HEK293 (cell line): ENCODE data around the gene RTTN.
"Not testable (repeated sequence)": the region's sequence is repeated elsewhere in the genome, so short reads cannot be mapped to it uniquely, and the experiment has no call there.

Experiments used
- CTCF ChIA-PET: fragments of 350-600 bp; formaldehyde crosslinking; extraction: SDS; loops from one replicate; lab custom pipeline; 2021; ENCODE audit warnings: antibody characterized with exemption; lab: Yijun Ruan, JAX
- POLR2A ChIA-PET: fragments of 300-600 bp; formaldehyde crosslinking; extraction: SDS; loops from one replicate; lab custom pipeline; 2020; ENCODE audit warnings: antibody characterized with exemption, inconsistent platforms; lab: Yijun Ruan, JAX
- H3K27ac ChIP-seq: fragments of 200-500 bp; sonication (Bioruptor generic); 2 replicates; pipeline ENCODE4 v1.5.1; 2014; ENCODE audit warnings: low read depth, low read length, control low read depth, inconsistent platforms; ENCODE audit errors: extremely low read depth
- H3K36me3 ChIP-seq, 2 experiments: fragments of 200-500 bp in 1 of 2; sonication (Bioruptor generic) in 1 of 2; 1 replicate in 1 of 2; 2 replicates in 1 of 2; pipeline ENCODE4 v1.5.1; 2014 to 2017; ENCODE audit warnings: inconsistent platforms in 2 of 2, low read length in 2 of 2; ENCODE audit not compliant: control insufficient read depth in 2 of 2, insufficient read depth in 1 of 2
- H3K4me1 ChIP-seq: fragments of 200-500 bp; sonication (Bioruptor generic); 2 replicates; pipeline ENCODE4 v1.5.1; 2014; ENCODE audit warnings: mild to moderate bottlenecking, low read length, inconsistent platforms; ENCODE audit not compliant: control insufficient read depth, insufficient read depth
- H3K4me3 ChIP-seq: 2 replicates; pipeline ENCODE4 v1.5.1; 2011; ENCODE audit warnings: low read depth, mild to moderate bottlenecking, control low read depth, low read length, moderate library complexity
- H3K9me3 ChIP-seq: fragments of 200-500 bp; sonication (Bioruptor generic); 2 replicates; pipeline ENCODE4 v1.5.1; 2014; ENCODE audit warnings: low read depth, low read length, inconsistent platforms; ENCODE audit not compliant: control insufficient read depth, insufficient read depth
- BCL11A ChIP-seq: fragments of 450-650 bp; formaldehyde crosslinking; IDR thresholded peaks from 2 replicates; pipeline ENCODE4 v1.5.1; 2016; ENCODE audit warnings: low read depth, missing biosample characterization, missing genetic modification characterization
- INSM2 ChIP-seq: fragments of 450-650 bp; formaldehyde crosslinking; IDR thresholded peaks from 2 replicates; pipeline ENCODE4 v1.5.1; 2016; ENCODE audit warnings: missing biosample characterization, missing genetic modification characterization
- REST ChIP-seq: fragments of 450-650 bp; formaldehyde crosslinking; IDR thresholded peaks from 2 replicates; pipeline ENCODE4 v1.5.1; 2016; ENCODE audit warnings: missing biosample characterization, missing genetic modification characterization
- ZFP69B ChIP-seq: fragments of 450-650 bp; formaldehyde crosslinking; IDR thresholded peaks from 2 replicates; pipeline ENCODE4 v1.5.1; 2016; ENCODE audit warnings: missing biosample characterization, missing genetic modification characterization
- ZNF169 ChIP-seq: fragments of 450-650 bp; formaldehyde crosslinking; IDR thresholded peaks from 2 replicates; pipeline ENCODE4 v1.5.1; 2016; ENCODE audit warnings: missing biosample characterization, missing genetic modification characterization
- ZNF211 ChIP-seq: fragments of 450-650 bp; formaldehyde crosslinking; IDR thresholded peaks from 2 replicates; pipeline ENCODE4 v1.5.1; 2016; ENCODE audit warnings: low read depth, missing biosample characterization, missing genetic modification characterization
- ZNF239 ChIP-seq: fragments of 450-650 bp; formaldehyde crosslinking; IDR thresholded peaks from 2 replicates; pipeline ENCODE4 v1.5.1; 2016; ENCODE audit warnings: missing biosample characterization, missing genetic modification characterization
- ZNF473 ChIP-seq: fragments of 450-650 bp; formaldehyde crosslinking; IDR thresholded peaks from 2 replicates; pipeline ENCODE4 v1.5.1; 2017; ENCODE audit warnings: missing biosample characterization, missing genetic modification characterization
- ZNF48 ChIP-seq: fragments of 450-650 bp; formaldehyde crosslinking; IDR thresholded peaks from 2 replicates; pipeline ENCODE4 v1.5.1; 2016; ENCODE audit warnings: missing biosample characterization, missing genetic modification characterization
- ZNF549 ChIP-seq: fragments of 450-650 bp; IDR thresholded peaks from 2 replicates; pipeline ENCODE4 v1.5.1; 2018; ENCODE audit warnings: missing biosample characterization, missing genetic modification characterization, mild to moderate bottlenecking, inconsistent platforms, moderate library complexity
- ZNF555 ChIP-seq: fragments of 450-650 bp; formaldehyde crosslinking; conservative IDR thresholded peaks from 2 replicates; pipeline ENCODE4 v1.5.1; 2017; ENCODE audit warnings: missing biosample characterization, mild to moderate bottlenecking, missing genetic modification characterization, inconsistent platforms
- ZNF621 ChIP-seq: fragments of 450-650 bp; formaldehyde crosslinking; IDR thresholded peaks from 2 replicates; pipeline ENCODE4 v1.5.1; 2017; ENCODE audit warnings: missing biosample characterization, missing genetic modification characterization
- ZNF660 ChIP-seq: fragments of 450-650 bp; IDR thresholded peaks from 2 replicates; pipeline ENCODE4 v1.5.1; 2018; ENCODE audit warnings: missing biosample characterization, mild to moderate bottlenecking, missing genetic modification characterization
- TF ChIP-seq, protein P1 (sequence below): fragments of 450-650 bp; formaldehyde crosslinking; IDR thresholded peaks from 2 replicates; pipeline ENCODE4 v1.5.1; 2016; ENCODE audit warnings: missing biosample characterization, missing genetic modification characterization

RTTN gene

DNA sequence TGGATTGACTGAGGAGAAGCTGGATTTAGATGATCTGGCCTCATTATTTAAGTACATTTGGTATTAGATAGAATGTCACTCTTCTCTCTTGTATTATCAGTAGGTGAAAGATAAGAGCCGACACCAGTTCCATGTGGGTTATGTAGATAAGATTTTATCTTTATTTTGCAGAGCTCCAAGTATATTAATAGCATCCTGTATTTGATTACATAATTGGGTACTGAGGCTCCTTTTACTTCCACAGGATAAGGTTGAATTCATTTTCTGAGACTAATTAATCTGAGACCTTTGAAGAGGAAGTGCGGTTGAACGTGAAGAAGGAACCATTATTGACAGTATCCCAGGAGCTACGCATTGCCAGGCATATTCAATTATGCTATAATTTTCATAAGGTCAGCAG is 225.0 kb downstream of the RTTN start (continued):
- TF ChIP-seq REST (tag by site-specific recombination), result no peak

GRCh38 chr18:69978732-69979715 is 226.5 kb downstream of the RTTN start:
- H3K4me1 ChIP-seq, result no peaks in the 10 kb centered on the region
- no peaks in the 10 kb centered on the region for H3K9me3 ChIP-seq
- H3K36me3 ChIP-seq, result peaks cover 0 to 2% of the 10 kb centered on the region in 2 experiments; a peak in 1 of 3 replicates
- H3K27ac ChIP-seq, result no peak overlapping the region
- no peak overlapping the region for H3K4me3 ChIP-seq
- no peak for TF ChIP-seq ZNF211 (tag by site-specific recombination)
- TF ChIP-seq ZNF239 (tag by site-specific recombination), result no peak
- no peak for TF ChIP-seq ZNF48
- no peak for TF ChIP-seq ZNF660
- no peak for TF ChIP-seq ZNF549 (tag by site-specific recombination)
- no peak for TF ChIP-seq ZFP69B (tag by site-specific recombination)
- TF ChIP-seq ZNF621 (tag by site-specific recombination), result no peak
- no peak for TF ChIP-seq ZNF473
- no peak for TF ChIP-seq BCL11A
- TF ChIP-seq INSM2 (tag by site-specific recombination), result no peak
- TF ChIP-seq, protein P1, sequence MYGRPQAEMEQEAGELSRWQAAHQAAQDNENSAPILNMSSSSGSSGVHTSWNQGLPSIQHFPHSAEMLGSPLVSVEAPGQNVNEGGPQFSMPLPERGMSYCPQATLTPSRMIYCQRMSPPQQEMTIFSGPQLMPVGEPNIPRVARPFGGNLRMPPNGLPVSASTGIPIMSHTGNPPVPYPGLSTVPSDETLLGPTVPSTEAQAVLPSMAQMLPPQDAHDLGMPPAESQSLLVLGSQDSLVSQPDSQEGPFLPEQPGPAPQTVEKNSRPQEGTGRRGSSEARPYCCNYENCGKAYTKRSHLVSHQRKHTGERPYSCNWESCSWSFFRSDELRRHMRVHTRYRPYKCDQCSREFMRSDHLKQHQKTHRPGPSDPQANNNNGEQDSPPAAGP, result no peak
- no peak for TF ChIP-seq ZNF555 (tag by site-specific recombination)
- TF ChIP-seq ZNF169 (tag by site-specific recombination), result no peak
- ChIA-PET CTCF (interaction anchor here (0.7 kb wide), 1 partner anchor 513 kb away, joined by 3 read pairs; no protein-coding TSS in a partner anchor), POLR2A (no interaction called here)

DNA sequence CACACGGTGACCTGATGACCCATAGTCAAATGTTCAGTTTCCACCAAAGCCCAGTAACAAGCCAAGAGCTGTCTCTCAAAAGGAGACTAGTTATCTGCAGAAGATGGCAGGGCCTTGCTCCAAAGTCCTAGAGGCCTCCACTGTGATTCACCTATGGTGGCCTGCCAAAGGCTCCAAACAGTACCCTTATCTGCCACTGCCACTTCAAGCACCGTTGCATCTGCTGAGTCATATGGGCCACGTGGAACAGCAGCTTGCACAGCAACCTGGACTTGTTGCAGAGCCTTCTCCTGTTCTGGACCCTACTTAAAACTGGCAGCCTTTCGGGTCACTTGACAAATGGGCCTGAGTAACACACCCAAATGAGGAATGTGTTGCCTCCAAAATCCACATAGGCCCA is 230.2 kb downstream of the RTTN start:
- H3K36me3 ChIP-seq, H3K27ac ChIP-seq, H3K4me1 ChIP-seq, H3K4me3 ChIP-seq, H3K9me3 ChIP-seq, CTCF ChIA-PET, POLR2A ChIA-PET: not testable (repeated sequence)
